GM15510 (cell line): Measurements from ENCODE around the gene UGCG.
A peak's percentile ranks its signal among the peaks of the same experiment; 100 is the strongest.

Source experiments
- POLR2A ChIP-seq: IDR thresholded peaks from 3 replicates; pipeline ENCODE4 v1.6.1; 2011; ENCODE audit warnings: borderline replicate concordance; ENCODE audit not compliant: insufficient read length; ENCODE audit errors: extremely low read depth

UGCG gene

DNA sequence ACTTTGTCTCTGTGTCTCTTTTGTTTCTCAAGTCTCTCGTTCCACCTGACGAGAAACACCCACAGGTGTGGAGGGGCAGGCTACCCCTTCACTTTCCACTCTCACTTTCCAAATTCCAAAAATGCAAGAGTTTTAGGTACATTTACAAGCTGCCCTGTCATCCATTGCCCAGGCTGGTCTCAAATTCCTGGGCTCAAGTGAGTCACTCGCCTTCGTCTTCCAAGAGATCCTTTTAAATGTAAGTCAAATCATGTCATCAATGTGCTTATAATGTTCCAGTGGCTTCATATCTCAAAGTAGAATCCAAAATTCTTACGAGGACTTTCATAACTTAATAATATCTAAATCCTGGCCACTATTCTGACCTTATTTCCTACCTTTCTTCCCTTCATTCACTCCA is 20.4 kb upstream of the UGCG start:
- TF ChIP-seq POLR2A = no peak

DNA sequence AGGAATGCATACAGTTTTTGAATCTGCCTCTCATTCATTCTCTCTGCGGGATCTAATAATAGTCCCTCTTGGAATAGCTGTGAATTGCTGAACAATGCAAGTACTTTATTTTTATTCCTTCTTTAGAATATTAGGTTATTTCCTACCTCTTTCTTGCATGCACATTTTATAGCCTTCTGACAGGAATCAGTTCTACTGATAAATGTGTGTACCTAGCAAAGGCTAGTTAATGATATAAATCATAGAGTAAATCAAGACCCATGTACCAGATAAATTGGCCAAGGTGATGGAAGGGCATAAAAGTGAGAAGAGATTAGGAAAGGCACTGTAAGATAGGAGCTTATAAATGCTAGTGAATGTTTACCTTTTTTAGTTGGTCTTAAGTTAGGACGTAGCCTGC is 19.2 kb upstream of the UGCG start:
- TF ChIP-seq POLR2A = no peak

DNA sequence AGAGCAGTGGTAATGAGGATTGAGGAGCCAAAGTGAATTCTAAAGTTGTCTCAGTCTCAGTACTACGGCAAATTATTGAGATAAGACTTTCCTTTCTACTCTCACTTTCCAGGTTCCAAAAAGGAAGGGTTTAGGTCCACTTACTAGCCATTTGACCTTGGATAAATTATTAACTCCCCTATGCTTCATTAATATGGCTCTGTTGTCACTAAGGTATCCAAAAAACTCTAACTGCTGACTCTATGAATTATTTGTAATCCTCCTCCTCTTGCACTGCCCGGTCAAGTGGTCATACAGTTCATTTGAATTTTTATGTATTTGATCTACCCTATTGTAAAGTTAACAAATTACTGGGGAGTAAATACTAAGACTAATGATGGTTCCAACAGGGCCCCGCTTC is 17.7 kb upstream of the UGCG start:
- no peak for TF ChIP-seq POLR2A

DNA sequence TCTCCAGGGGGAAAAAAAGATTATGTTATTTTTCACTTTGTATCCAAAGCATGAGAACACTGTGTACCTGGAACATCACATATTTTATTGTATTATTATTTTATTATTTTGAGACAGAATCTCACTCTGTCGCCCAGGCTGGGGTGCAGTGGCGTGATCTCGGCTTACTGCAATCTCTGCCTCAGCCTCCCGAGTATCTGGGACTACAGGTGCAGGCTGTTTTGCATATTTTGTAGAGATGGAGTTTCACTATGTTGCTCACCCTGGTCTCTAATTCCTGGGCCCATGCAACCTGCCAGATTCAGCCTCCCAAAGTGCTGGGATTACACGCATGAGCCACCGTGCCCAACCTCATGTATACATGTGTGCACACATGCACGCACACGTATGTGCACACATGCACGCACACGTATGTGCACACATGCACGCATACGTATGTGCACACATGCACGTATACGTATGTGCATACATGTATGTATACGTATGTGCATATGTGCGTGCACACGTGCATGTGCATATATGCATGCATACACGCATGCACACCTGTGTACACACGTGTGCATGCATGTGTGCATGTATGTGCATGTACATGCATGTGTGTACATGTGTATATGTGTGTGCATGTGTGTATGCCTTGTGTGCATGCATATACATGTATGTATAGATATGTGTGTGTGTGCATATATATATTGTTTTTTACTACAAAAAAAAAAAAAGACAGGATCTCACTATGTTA is 9.5 kb upstream of the UGCG start:
- no peak for TF ChIP-seq POLR2A

DNA sequence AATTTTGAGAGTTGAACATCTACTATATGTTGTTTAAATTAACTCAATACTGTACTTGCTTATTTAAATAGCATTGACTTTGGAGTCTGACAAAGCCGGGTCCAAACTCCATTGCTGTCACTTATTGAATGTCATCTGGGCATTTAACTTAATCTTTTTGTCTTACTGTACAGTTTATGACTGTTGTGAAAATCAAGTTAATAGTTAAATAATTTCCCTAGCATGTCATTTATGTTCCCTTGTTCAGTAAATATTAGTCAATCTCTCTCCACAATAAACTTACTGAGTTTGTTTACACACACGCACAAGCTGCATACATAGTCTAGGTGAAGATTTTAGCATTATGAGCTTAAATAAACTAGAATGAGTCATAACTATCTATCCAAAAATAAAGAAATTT is 6.3 kb upstream of the UGCG start:
- TF ChIP-seq POLR2A = no peak

DNA sequence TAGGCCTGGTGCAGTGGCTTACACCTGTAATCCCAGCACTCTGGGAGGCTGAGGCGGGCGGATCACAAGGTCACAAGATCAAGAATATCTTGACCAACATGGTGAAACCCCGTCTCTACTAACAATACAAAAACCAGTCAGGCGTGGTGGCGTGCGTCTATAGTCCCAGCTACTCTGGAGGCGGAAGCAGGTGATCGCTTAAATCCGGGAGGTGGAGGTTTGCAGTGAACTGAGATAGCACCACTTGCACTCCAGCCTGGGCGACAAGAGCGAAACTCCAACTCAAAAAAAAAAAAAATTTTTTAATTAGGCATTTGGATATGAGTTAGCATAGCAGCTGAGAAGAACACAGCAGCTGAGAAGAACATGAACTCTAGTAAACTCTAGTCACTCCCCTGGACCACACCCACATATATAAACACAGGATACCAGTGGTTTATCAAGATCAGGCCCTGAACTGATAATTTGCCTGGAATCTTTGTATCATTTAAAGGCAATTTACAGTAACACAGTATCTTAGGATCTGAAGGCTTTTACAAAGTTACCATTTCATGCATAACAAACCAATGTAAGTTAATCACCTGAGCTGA is 4.6 kb upstream of the UGCG start:
- TF ChIP-seq POLR2A = no peak

DNA sequence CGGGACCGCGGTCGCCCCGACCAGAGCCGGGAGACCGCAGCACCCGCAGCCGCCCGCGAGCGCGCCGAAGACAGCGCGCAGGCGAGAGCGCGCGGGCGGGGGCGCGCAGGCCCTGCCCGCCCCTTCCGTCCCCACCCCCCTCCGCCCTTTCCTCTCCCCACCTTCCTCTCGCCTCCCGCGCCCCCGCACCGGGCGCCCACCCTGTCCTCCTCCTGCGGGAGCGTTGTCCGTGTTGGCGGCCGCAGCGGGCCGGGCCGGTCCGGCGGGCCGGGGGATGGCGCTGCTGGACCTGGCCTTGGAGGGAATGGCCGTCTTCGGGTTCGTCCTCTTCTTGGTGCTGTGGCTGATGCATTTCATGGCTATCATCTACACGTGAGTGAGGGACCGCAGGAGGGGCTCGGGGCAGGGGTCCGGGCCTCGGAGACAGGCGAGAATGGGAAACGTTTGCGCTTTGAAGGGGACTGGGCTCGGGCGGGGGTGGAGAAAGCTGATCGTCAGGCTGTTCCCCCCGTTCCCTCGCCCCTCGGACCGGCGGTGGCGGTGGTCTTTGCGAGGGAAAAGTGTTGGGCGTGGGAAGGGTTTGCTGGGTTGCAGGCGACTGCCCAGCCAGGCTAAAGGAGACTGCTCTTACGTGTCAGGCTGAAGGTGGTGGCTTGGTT is 457 bp downstream of the UGCG start:
- TF ChIP-seq POLR2A = peak; percentile 14

DNA sequence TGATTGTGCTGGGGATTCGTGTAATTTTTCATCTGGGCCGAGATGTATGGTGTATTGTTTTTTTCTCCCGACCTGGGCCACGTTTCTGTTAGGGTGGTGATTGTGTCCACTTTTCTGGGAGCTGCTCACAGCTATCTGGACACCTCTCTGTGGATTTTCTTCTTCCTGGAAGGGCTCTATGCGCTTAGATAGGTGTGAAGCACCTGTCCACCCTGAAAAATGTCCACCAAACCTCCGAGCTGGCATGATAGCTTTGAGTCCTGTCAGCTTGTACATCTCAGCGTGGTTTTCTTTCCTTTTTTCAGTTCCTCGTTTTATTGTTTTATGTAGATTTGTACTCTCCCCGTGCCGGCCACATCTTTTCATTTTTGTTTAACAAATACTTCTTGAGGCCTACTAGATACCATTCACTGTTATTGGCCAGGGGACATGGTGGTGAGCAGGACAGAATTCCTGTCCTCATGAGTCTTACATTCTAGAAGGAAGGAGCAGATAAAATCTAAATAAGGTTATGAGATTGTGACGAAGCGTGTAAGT is 1.1 kb downstream of the UGCG start:
- TF ChIP-seq POLR2A = peak; percentile 34

DNA sequence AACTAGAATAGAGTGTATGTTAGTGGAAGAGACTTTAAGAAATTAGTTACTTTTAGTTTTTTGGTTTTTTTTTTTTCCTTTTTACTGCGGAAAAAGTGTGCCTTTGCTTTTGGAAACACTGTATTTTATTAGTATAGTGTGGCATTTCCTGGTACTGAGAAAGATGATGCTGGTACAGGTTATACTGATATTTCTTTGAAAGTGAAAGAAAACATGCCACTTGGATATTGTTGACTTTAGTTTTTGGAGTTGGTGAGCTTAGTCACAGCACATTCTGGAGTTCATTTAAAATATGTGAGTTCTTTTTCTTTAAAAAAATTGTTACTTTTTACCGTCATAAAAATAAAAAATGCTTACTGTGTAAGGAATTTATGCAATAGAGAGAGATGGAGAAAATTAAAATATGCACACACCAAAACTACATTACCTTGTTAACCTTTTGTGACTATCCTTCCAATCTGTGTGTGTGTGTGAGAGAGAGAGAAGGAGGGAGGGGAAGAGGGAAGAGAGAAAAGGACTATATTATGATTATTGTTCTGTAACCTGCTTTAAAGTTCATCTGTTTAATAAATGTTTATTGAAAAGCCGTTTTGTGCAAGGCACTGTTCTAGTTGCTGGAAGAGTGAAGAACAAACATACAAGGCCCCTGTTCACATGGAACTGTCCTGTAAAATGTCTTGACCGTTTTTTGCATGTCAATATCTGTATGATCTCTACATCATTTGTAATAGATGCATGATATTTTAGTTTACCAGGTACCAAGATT is 1.9 kb downstream of the UGCG start:
- TF ChIP-seq POLR2A = no peak

DNA sequence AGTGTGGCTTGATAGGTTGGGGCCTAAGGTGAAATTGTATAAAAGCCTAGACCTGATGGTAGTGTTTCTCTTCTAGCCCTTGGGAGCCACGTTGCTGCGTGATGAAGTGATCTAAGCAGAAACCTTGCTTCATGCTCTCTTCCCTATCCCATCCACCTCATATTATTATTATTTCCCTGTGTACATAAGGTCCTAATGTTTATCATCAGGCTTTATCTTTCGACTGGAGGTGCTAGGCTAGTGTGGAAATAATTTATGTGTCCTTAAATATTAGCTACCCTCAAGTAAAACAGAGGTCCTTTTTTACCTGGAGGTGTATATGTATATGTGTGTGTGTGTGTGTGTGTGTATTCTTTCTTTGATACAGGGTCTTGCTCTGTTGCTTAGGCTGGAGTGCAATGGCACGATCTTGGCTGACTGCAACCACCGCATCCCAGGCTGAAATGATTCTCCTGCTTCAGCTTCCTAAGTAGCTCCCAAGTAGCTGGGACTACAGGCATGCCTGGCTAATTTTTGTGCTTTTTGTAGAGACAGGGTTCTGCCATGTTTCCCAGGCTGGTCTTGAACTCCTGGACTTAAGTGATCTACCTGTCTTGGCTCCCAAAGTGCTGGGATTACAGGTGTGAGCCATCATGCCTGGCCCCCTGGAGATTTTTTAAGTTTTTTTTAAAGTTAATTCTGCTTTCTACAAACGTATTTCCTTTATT is 3.7 kb downstream of the UGCG start:
- TF ChIP-seq POLR2A = no peak

DNA sequence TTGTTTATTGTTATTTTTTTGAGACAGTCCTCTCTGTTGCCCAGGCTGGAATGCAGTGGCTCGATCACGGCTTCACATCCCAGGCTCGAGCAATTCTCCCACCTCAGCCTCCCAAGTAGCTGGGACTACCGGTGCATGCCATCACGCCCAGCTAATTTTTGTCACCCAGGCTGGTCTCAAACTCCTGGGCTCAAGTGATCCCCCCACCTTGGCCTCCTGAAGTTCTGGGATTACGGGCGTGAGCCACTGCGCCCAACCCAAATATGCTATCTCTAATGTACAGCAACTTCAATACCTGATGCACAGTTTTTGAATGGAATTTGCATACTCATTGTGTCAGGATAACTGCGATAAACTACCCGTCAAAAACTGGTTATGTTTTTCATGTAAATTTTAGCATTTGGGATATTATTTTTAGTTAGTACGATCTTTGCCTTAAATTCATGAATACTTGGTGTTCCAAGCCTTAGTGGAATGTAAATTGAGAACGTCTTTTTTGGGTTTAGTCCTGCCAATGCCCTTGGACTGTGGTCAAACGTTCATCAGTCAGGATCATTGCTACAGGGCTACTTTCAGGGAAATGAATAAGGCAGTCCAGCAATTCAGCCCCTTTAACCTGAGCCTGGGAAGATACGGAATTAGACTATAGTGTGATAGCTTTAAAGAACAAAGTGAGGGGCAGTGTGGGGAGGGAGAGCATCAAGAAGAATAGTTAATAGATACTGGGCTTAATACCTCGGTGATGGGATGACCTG is 4.4 kb downstream of the UGCG start:
- TF ChIP-seq POLR2A = no peak

DNA sequence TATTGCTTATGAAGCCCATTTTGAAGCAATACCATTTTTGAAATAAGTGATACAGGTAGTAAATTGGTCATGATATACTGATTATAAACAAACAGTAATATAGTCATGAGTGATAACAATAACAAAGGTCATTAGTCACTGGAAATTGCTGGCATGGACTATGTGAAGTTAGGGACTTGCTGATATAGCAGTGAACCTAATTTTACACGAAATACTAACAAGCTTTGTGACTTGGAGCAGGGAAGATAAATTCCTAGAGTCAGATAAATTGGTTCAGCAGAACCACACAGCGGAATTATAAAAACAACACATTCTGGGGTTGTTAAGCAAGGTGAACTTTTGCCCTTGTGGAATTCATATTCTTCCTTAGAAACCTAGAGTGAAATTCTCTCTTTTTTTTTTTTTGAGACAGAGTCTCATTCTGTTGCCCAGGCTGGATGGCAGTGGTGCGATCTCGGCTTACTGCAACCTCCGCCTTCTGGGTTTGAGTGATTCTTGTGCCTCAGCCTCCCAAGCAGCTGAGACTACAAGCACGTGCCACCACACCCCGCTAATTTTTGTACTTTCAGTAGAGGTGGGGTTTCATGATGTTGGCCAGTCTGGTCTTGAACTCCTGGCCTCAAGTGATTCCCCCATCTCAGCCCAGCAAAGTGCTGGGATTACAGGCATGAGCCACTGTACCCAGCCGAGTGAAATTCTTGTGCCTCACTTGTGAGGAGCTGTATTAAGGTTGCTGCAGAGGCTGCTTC is 6.0 kb downstream of the UGCG start:
- TF ChIP-seq POLR2A = no peak

DNA sequence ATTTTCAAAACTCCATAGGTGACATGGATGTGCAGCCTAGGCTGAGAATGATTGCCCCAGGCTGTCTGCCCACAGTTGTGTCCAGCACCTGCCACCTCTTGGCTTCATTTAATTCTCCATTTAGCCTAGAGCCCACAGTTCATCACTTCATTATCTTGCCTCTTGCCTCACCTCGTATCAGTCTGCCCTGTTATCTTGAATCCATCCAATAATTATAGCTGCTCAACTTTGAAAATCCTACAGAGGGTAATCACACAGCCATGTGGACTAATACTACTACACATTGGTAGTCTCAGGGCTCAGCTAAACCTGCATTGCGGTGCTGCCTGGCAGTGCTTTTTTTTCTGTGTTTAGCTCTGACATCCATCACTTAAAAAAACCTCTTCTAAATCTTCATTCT is 7.4 kb downstream of the UGCG start:
- TF ChIP-seq POLR2A = no peak
